Liver (tissue), 9 donors: ENCODE data around the gene DLEC1. TPM values are rescaled to one million over a fixed set of nuclear protein-coding genes. Genes with fewer than 3 reads are reported as not detected.

Experiments used
- DNase-seq: peaks from one replicate; pipeline ENCODE4 v3.0.0-alpha.2; 2017; ENCODE audit warnings: low spot score
- H3K27ac ChIP-seq, 2 donors: one replicate each; pipeline ENCODE4 v1.7.0; 2013; ENCODE audit warnings: inconsistent platforms in 2 of 2, low read length in 2 of 2, control low read depth in 1 of 2, low read depth in 1 of 2, mild to moderate bottlenecking in 1 of 2
- H3K27me3 ChIP-seq, 4 donors: one replicate each; pipeline versions ENCODE4 v1.6.1 to v1.7.0; 2013; ENCODE audit warnings: low read length in 3 of 4, inconsistent platforms in 1 of 4, mild to moderate bottlenecking in 1 of 4, moderate library complexity in 1 of 4; ENCODE audit not compliant: control insufficient read depth in 4 of 4, insufficient read depth in 4 of 4
- H3K36me3 ChIP-seq, 4 donors: one replicate each; pipeline versions ENCODE4 v1.6.1 to v1.7.0; 2013; ENCODE audit warnings: low read length in 3 of 4, mild to moderate bottlenecking in 3 of 4, low read depth in 1 of 4, moderate library complexity in 1 of 4; ENCODE audit not compliant: control insufficient read depth in 4 of 4, insufficient read depth in 3 of 4
- H3K4me1 ChIP-seq, 4 donors: one replicate each; pipeline versions ENCODE4 v1.6.1 to v1.7.0; 2013; ENCODE audit warnings: low read length in 3 of 4, mild to moderate bottlenecking in 3 of 4, moderate library complexity in 1 of 4; ENCODE audit not compliant: control insufficient read depth in 4 of 4, insufficient read depth in 4 of 4
- H3K4me3 ChIP-seq, 3 donors: one replicate each; pipeline versions ENCODE4 v1.6.1 to v1.7.0; 2013; ENCODE audit warnings: low read length in 3 of 3, control low read depth in 1 of 3, low read depth in 1 of 3, mild to moderate bottlenecking in 1 of 3
- H3K9ac ChIP-seq, 2 donors: one replicate each; pipeline ENCODE4 v1.7.0; 2013; ENCODE audit warnings: low read length in 2 of 2, mild to moderate bottlenecking in 2 of 2, moderate library complexity in 2 of 2, control low read depth in 1 of 2, low read depth in 1 of 2
- H3K9me3 ChIP-seq, 4 donors: one replicate each; pipeline versions ENCODE4 v1.6.1 to v1.7.0; 2013; ENCODE audit warnings: low read length in 3 of 4; ENCODE audit not compliant: control insufficient read depth in 4 of 4
- ATF3 ChIP-seq: IDR thresholded peaks from 2 replicates; pipeline ENCODE4 v1.6.1; 2016; ENCODE audit warnings: antibody characterized with exemption
- EGR1 ChIP-seq, 2 donors: IDR thresholded peaks; 2 replicates each; pipeline ENCODE4 v1.6.1; 2016 to 2018; ENCODE audit warnings: antibody characterized with exemption in 2 of 2, low read depth in 2 of 2
- FOXA1 ChIP-seq: IDR thresholded peaks from 2 replicates; pipeline ENCODE4 v1.6.1; 2016; ENCODE audit warnings: antibody characterized with exemption
- FOXA2 ChIP-seq: IDR thresholded peaks from 2 replicates; pipeline ENCODE4 v1.6.1; 2016; ENCODE audit warnings: antibody characterized with exemption
- GABPA ChIP-seq, 2 donors: IDR thresholded peaks in 1 of 2; conservative IDR thresholded peaks in 1 of 2; 2 replicates each; pipeline ENCODE4 v1.6.1; 2016; ENCODE audit warnings: antibody characterized with exemption in 2 of 2, mild to moderate bottlenecking in 1 of 2, moderate library complexity in 1 of 2
- HNF4A ChIP-seq, 2 donors: conservative IDR thresholded peaks; 2 replicates each; pipeline ENCODE4 v1.6.1; 2016; ENCODE audit warnings: antibody characterized with exemption in 2 of 2, mild to moderate bottlenecking in 2 of 2
- HNF4G ChIP-seq: IDR thresholded peaks from 2 replicates; pipeline ENCODE4 v1.6.1; 2016; ENCODE audit warnings: antibody characterized with exemption
- JUND ChIP-seq, 2 donors: IDR thresholded peaks; 2 replicates each; pipeline ENCODE4 v1.6.1; 2016; ENCODE audit warnings: antibody characterized with exemption in 2 of 2
- MAX ChIP-seq: IDR thresholded peaks from 2 replicates; pipeline ENCODE4 v1.6.1; 2016; ENCODE audit warnings: antibody characterized with exemption
- NR2F2 ChIP-seq: IDR thresholded peaks from 2 replicates; pipeline ENCODE4 v1.6.1; 2016; ENCODE audit warnings: antibody characterized with exemption
- TAF1 ChIP-seq: conservative IDR thresholded peaks from 2 replicates; pipeline ENCODE4 v1.6.1; 2016; ENCODE audit warnings: antibody characterized with exemption, mild to moderate bottlenecking
- YY1 ChIP-seq: IDR thresholded peaks from 2 replicates; pipeline ENCODE4 v1.6.1; 2016; ENCODE audit warnings: antibody characterized with exemption, mild to moderate bottlenecking
- WGBS: extraction: QIAGEN DNeasy Blood & Tissue Kit; methylation state at CpG from one replicate; pipeline ENCODE4 v1.1.7; 2013; 5-methylcytosine and 5-hydroxymethylcytosine counted together
- polyA plus RNA-seq, 2 donors: library from polyadenylated mRNA; stranded (reverse) in 1 of 2; unstranded in 1 of 2; fragments of 200-250 nt in 1 of 2; fragments of >200 nt in 1 of 2; fragmentation: Nextera tagmentation in 1 of 2; extraction: Ambion mirVana in 1 of 2; gene quantifications; one replicate each; pipeline versions ENCODE4 v1.2.1 to v1.2.3, GENCODE V29; 2013 to 2015
- total RNA-seq, 2 donors: library from RNA; depleted of rRNA; stranded (reverse); fragments of >200 nt; gene quantifications; one replicate each; pipeline ENCODE4 v1.2.3, GENCODE V29; 2014
- TF ChIP-seq, protein P1 (sequence below): IDR thresholded peaks from 2 replicates; pipeline ENCODE4 v1.6.1; 2016; ENCODE audit warnings: antibody characterized with exemption, mild to moderate bottlenecking
- TF ChIP-seq, protein P2 (sequence below): fragments of 150-350 bp; IDR thresholded peaks from 2 replicates; pipeline ENCODE4 v1.5.1; 2017; ENCODE audit warnings: improper control_type of control experiment, low read depth, low read length; ENCODE audit not compliant: missing input control
- TF ChIP-seq, protein P3 (sequence below): IDR thresholded peaks from 2 replicates; pipeline ENCODE4 v1.6.1; 2016; ENCODE audit warnings: antibody characterized with exemption
- donor health status: healthy.
- donor health status: healthy.
- donor health status: healthy.
- donor health status: healthy.
- donor health status: healthy.

The DLEC1 gene
- total and polyA plus RNA-seq, 4 donors = 0.09 to 0.63 (median 0.30) TPM

GRCh38 chr3:38016847-38017444 is 22.1 kb upstream of the DLEC1 start:
- TF ChIP-seq MAX (no peak), ATF3 (no peak), TAF1 (no peak), FOXA2 (no peak), YY1 (no peak), NR2F2 (no peak), GABPA (IDR thresholded peaks at IDR 0.05 in 1 of 2, conservative IDR thresholded peaks at IDR 0.05 in 1 of 2) (no peak), FOXA1 (no peak), EGR1 (IDR thresholded peaks at IDR 0.05; ENCODE audit: low read depth in 2 of 2) (no peak), HNF4A (conservative IDR thresholded peaks at IDR 0.05) (no peak), HNF4G (no peak), JUND (IDR thresholded peaks at IDR 0.05) (no peak)
- TF ChIP-seq, protein P1, sequence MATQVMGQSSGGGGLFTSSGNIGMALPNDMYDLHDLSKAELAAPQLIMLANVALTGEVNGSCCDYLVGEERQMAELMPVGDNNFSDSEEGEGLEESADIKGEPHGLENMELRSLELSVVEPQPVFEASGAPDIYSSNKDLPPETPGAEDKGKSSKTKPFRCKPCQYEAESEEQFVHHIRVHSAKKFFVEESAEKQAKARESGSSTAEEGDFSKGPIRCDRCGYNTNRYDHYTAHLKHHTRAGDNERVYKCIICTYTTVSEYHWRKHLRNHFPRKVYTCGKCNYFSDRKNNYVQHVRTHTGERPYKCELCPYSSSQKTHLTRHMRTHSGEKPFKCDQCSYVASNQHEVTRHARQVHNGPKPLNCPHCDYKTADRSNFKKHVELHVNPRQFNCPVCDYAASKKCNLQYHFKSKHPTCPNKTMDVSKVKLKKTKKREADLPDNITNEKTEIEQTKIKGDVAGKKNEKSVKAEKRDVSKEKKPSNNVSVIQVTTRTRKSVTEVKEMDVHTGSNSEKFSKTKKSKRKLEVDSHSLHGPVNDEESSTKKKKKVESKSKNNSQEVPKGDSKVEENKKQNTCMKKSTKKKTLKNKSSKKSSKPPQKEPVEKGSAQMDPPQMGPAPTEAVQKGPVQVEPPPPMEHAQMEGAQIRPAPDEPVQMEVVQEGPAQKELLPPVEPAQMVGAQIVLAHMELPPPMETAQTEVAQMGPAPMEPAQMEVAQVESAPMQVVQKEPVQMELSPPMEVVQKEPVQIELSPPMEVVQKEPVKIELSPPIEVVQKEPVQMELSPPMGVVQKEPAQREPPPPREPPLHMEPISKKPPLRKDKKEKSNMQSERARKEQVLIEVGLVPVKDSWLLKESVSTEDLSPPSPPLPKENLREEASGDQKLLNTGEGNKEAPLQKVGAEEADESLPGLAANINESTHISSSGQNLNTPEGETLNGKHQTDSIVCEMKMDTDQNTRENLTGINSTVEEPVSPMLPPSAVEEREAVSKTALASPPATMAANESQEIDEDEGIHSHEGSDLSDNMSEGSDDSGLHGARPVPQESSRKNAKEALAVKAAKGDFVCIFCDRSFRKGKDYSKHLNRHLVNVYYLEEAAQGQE = no peak
- TF ChIP-seq, protein P2, sequence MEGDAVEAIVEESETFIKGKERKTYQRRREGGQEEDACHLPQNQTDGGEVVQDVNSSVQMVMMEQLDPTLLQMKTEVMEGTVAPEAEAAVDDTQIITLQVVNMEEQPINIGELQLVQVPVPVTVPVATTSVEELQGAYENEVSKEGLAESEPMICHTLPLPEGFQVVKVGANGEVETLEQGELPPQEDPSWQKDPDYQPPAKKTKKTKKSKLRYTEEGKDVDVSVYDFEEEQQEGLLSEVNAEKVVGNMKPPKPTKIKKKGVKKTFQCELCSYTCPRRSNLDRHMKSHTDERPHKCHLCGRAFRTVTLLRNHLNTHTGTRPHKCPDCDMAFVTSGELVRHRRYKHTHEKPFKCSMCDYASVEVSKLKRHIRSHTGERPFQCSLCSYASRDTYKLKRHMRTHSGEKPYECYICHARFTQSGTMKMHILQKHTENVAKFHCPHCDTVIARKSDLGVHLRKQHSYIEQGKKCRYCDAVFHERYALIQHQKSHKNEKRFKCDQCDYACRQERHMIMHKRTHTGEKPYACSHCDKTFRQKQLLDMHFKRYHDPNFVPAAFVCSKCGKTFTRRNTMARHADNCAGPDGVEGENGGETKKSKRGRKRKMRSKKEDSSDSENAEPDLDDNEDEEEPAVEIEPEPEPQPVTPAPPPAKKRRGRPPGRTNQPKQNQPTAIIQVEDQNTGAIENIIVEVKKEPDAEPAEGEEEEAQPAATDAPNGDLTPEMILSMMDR = no peak
- TF ChIP-seq, protein P3, sequence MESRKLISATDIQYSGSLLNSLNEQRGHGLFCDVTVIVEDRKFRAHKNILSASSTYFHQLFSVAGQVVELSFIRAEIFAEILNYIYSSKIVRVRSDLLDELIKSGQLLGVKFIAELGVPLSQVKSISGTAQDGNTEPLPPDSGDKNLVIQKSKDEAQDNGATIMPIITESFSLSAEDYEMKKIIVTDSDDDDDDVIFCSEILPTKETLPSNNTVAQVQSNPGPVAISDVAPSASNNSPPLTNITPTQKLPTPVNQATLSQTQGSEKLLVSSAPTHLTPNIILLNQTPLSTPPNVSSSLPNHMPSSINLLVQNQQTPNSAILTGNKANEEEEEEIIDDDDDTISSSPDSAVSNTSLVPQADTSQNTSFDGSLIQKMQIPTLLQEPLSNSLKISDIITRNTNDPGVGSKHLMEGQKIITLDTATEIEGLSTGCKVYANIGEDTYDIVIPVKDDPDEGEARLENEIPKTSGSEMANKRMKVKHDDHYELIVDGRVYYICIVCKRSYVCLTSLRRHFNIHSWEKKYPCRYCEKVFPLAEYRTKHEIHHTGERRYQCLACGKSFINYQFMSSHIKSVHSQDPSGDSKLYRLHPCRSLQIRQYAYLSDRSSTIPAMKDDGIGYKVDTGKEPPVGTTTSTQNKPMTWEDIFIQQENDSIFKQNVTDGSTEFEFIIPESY = no peak
- WGBS = 76% methylated on average over 6 of the region's 6 CpGs
- Histone ChIP-seq H3K36me3 (peaks cover 4 to 19% (median 13%) of the 10 kb centered on the region in 4 donors), H3K27ac (no peak overlapping the region), H3K9me3 (peaks cover 0 to 2% (median 0%) of the 10 kb centered on the region in 4 donors), H3K27me3 (no peaks in the 10 kb centered on the region), H3K4me3 (no peak overlapping the region), H3K9ac (no peak overlapping the region), H3K4me1 (no peaks in the 10 kb centered on the region)
- DNase-seq = no peak
